ENCODE data around the gene BAG5.

BAG5 gene

DNA sequence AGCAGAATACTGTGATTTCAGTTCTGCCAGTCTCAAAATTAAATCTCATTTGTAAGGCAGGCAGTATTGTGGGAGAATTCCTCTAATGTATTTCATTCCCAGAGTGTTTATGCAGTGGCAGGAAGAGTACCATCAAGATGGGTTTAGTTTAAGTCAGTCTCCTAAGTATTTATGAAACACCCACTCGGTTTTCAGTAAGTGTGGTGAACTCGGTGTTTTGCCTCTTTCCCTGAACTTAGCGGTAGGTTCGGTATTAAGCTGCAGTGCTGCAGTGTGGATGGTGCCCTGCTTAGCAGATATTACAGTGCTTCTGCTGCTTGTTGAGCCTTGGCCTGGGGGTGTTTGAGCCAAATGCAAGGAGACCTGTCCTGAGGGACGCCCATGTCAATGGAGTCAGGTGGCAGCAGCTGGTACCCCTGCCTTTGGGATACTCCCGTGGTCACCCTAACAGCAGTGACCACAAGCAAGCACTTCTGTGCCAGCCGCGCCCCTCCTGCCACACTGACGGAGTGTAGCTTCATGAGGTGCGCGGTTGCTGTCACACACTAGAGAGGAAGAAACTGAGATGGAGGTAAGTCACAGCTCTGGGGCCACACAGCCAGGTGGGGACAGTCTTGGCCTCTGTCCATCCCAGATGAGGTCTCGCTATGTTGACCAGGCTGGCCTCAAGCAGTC, 16.1 kb upstream of the BAG5 start:
- Histone ChIP-seq H3K9ac (ENCODE audit: low read depth, low read length) (no peak overlapping the region), H3K36me3 (ENCODE audit: insufficient read depth, low read length) (peaks cover 10% of the 10 kb centered on the region; the same call in 1 of the 2 replicates)

GRCh38 chr14:103576371-103577024, 14.0 kb upstream of the BAG5 start:
- peaks cover 10% of the 10 kb centered on the region; the same call in 1 of the 2 replicates for H3K36me3 ChIP-seq (ENCODE audit: insufficient read depth, low read length)
- no peak overlapping the region for H3K9ac ChIP-seq (ENCODE audit: low read depth, low read length)
- peaks cover under 1% of the 10 kb centered on the region; the same call in 1 of the 2 replicates for H3K4me1 ChIP-seq (ENCODE audit: insufficient read depth, low read length)
- no peaks in the 10 kb centered on the region for H3K9me3 ChIP-seq (ENCODE audit: control insufficient read depth, insufficient read depth, low read length)

More for the DNA sequence above, 16.1 kb upstream of the BAG5 start:
- Histone ChIP-seq H3K9me3 (ENCODE audit: control insufficient read depth, insufficient read depth, low read length) (no peaks in the 10 kb centered on the region), H3K4me1 (ENCODE audit: insufficient read depth, low read length) (no peaks in the 10 kb centered on the region)

DNA sequence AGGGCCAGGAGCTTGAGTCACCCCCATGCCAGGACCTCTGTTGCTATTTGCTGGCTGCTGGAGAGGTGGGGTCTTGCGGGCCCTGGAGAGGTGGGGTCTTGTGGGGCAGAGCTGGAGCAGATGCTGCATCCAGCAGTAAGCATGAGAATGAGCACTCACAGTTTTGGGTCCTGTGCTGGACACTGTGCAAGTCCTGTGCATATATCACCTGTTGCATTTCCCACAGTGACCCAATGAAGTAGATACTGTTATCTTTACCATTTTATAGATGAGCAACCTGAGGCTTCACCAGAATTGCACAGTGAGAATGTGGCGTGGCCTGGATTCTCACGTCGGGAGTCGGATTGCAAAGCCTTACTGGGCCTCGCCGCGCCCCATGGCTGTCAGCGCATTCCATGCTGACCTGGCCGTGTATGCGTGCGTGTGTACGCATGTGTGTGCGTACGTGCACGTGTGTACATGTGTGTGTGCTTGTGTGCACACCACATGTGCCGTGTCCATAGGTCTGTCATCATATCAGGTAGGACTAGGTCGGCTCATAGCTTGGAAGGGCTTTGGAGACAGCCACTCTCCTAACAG, 12.3 kb upstream of the BAG5 start:
- Histone ChIP-seq H3K9ac (ENCODE audit: low read depth, low read length) (no peak overlapping the region), H3K36me3 (ENCODE audit: insufficient read depth, low read length) (peaks cover 10% of the 10 kb centered on the region; the same call in 1 of the 2 replicates), H3K4me1 (ENCODE audit: insufficient read depth, low read length) (peaks cover 4% of the 10 kb centered on the region; the same call in 1 of the 2 replicates), H3K9me3 (ENCODE audit: control insufficient read depth, insufficient read depth, low read length) (no peaks in the 10 kb centered on the region)

- Histone ChIP-seq H3K4me1 (ENCODE audit: insufficient read depth, low read length) (peaks cover 9% of the 10 kb centered on the region), H3K36me3 (ENCODE audit: insufficient read depth, low read length) (peaks cover 10% of the 10 kb centered on the region; the same call in 1 of the 2 replicates), H3K9me3 (ENCODE audit: control insufficient read depth, insufficient read depth, low read length) (no peaks in the 10 kb centered on the region), H3K9ac (ENCODE audit: low read depth, low read length) (no peak overlapping the region)
These were observed 11.6 kb upstream of the BAG5 start for GRCh38 chr14:103574104-103574503.

- H3K9me3 ChIP-seq (ENCODE audit: control insufficient read depth, insufficient read depth, low read length), result no peaks in the 10 kb centered on the region
- H3K9ac ChIP-seq (ENCODE audit: low read depth, low read length), result peak overlapping the region; percentile 10; the same call in 1 of the 2 replicates
- H3K36me3 ChIP-seq (ENCODE audit: insufficient read depth, low read length), result peaks cover 1% of the 10 kb centered on the region; the same call in 1 of the 2 replicates
- peaks cover 13% of the 10 kb centered on the region for H3K4me1 ChIP-seq (ENCODE audit: insufficient read depth, low read length)
These were observed 7.0 kb upstream of the BAG5 start for GRCh38 chr14:103569408-103569807.

GRCh38 chr14:103568952-103569351, 6.5 kb upstream of the BAG5 start:
- peak overlapping the region; percentile 10; the same call in 1 of the 2 replicates for H3K9ac ChIP-seq (ENCODE audit: low read depth, low read length)

GRCh38 chr14:103563844-103564505, 1.5 kb upstream of the BAG5 start:
- peaks cover 3% of the 10 kb centered on the region for H3K4me1 ChIP-seq (ENCODE audit: insufficient read depth, low read length)
- H3K9ac ChIP-seq (ENCODE audit: low read depth, low read length), result peak overlapping the region; percentile 98
- no peaks in the 10 kb centered on the region for H3K9me3 ChIP-seq (ENCODE audit: control insufficient read depth, insufficient read depth, low read length)
- H3K36me3 ChIP-seq (ENCODE audit: insufficient read depth, low read length), result no peaks in the 10 kb centered on the region; the same call in 1 of the 2 replicates

More at GRCh38 chr14:103568952-103569351, 6.5 kb upstream of the BAG5 start:
- no peaks in the 10 kb centered on the region for H3K36me3 ChIP-seq (ENCODE audit: insufficient read depth, low read length)
- H3K4me1 ChIP-seq (ENCODE audit: insufficient read depth, low read length), result peaks cover 13% of the 10 kb centered on the region
- H3K9me3 ChIP-seq (ENCODE audit: control insufficient read depth, insufficient read depth, low read length), result no peaks in the 10 kb centered on the region

- Histone ChIP-seq H3K36me3 (ENCODE audit: insufficient read depth, low read length) (no peaks in the 10 kb centered on the region; the same call in 1 of the 2 replicates), H3K9ac (ENCODE audit: low read depth, low read length) (peak overlapping the region; percentile 98), H3K4me1 (ENCODE audit: insufficient read depth, low read length) (no peaks in the 10 kb centered on the region; the same call in 1 of the 2 replicates), H3K9me3 (ENCODE audit: control insufficient read depth, insufficient read depth, low read length) (no peaks in the 10 kb centered on the region)
These were observed 766 bp upstream of the BAG5 start for GRCh38 chr14:103563226-103563620.

GRCh38 chr14:103562179-103562428, 353 bp downstream of the BAG5 start:
- H3K9me3 ChIP-seq (ENCODE audit: control insufficient read depth, insufficient read depth, low read length), result no peaks in the 10 kb centered on the region
- peak overlapping the region; percentile 98 for H3K9ac ChIP-seq (ENCODE audit: low read depth, low read length)
- no peaks in the 10 kb centered on the region; the same call in 1 of the 2 replicates for H3K36me3 ChIP-seq (ENCODE audit: insufficient read depth, low read length)
- H3K4me1 ChIP-seq (ENCODE audit: insufficient read depth, low read length), result no peaks in the 10 kb centered on the region; the same call in 1 of the 2 replicates

- no peaks in the 10 kb centered on the region for H3K9me3 ChIP-seq (ENCODE audit: control insufficient read depth, insufficient read depth, low read length)
- no peaks in the 10 kb centered on the region; the same call in 1 of the 2 replicates for H3K36me3 ChIP-seq (ENCODE audit: insufficient read depth, low read length)
- peak overlapping the region; percentile 98 for H3K9ac ChIP-seq (ENCODE audit: low read depth, low read length)
- H3K4me1 ChIP-seq (ENCODE audit: insufficient read depth, low read length), result no peaks in the 10 kb centered on the region; the same call in 1 of the 2 replicates
These were observed 877 bp downstream of the BAG5 start for GRCh38 chr14:103561381-103562178.

GRCh38 chr14:103560691-103561090, 1.8 kb downstream of the BAG5 start:
- Histone ChIP-seq H3K9me3 (ENCODE audit: control insufficient read depth, insufficient read depth, low read length) (no peaks in the 10 kb centered on the region), H3K36me3 (ENCODE audit: insufficient read depth, low read length) (no peaks in the 10 kb centered on the region; the same call in 1 of the 2 replicates), H3K9ac (ENCODE audit: low read depth, low read length) (no peak overlapping the region), H3K4me1 (ENCODE audit: insufficient read depth, low read length) (no peaks in the 10 kb centered on the region; the same call in 1 of the 2 replicates)

DNA sequence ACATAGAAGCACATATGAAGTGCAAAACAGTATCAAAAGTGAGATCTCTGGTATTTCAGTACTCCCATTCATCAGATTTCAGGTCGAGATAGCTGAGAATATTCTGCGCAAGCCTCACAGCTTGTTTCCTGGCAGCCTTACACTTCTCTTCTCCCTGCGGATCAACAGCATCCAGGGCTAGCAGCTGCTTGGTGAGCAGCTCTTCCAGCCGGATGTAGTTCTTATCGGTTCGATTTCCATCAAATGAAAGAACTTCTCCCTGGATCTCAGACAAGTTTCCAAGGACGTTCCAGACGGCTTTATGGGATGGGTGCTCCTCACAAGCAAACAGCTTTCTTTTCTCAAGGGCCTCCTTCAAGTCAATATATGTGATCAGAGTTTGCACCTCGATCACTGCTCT, 2.7 kb downstream of the BAG5 start:
- Histone ChIP-seq H3K4me1 (ENCODE audit: insufficient read depth, low read length) (no peaks in the 10 kb centered on the region; the same call in 1 of the 2 replicates), H3K9me3 (ENCODE audit: control insufficient read depth, insufficient read depth, low read length) (no peaks in the 10 kb centered on the region), H3K36me3 (ENCODE audit: insufficient read depth, low read length) (no peaks in the 10 kb centered on the region; the same call in 1 of the 2 replicates), H3K9ac (ENCODE audit: low read depth, low read length) (no peak overlapping the region)

- H3K4me1 ChIP-seq (ENCODE audit: insufficient read depth, low read length), result no peaks in the 10 kb centered on the region
- no peaks in the 10 kb centered on the region for H3K9me3 ChIP-seq (ENCODE audit: control insufficient read depth, insufficient read depth, low read length)
- no peaks in the 10 kb centered on the region; the same call in 1 of the 2 replicates for H3K36me3 ChIP-seq (ENCODE audit: insufficient read depth, low read length)
- H3K9ac ChIP-seq (ENCODE audit: low read depth, low read length), result no peak overlapping the region
These were observed 4.2 kb downstream of the BAG5 start for GRCh38 chr14:103558071-103558882.

Data from ES-I3 (cell line).